ENCODE measurements around the gene GSN. TPM values are rescaled to one million over a fixed set of nuclear protein-coding genes. Genes with fewer than 3 reads are reported as not detected.
A peak's percentile ranks its signal among the peaks of the same experiment; 100 is the strongest.

The GSN gene
- total RNA-seq, 2 donors from 2014 or later = 57.0 to 77.2 TPM

GRCh38 chr9:121269642-121270254, 1.8 kb downstream of the GSN start:
- no peaks in the 10 kb centered on the region for H3K36me3 ChIP-seq (ENCODE audit: control insufficient read depth, insufficient read depth, low read length)
- WGBS, 2 experiments (ENCODE audit: insufficient coverage in 1 of 2, insufficient read length in 1 of 2) = 70 to 74% methylated on average over 4 to 5 of the region's 5 CpGs
- Mint-ChIP-seq H3K27ac (no peak overlapping the region), H3K36me3 (ENCODE audit: low read depth) (no peaks in the 10 kb centered on the region), H3K9me3 (no peaks in the 10 kb centered on the region), H3K4me1 (peaks cover 23% of the 10 kb centered on the region), H3K27me3 (ENCODE audit: insufficient read depth) (peaks cover 60% of the 10 kb centered on the region), H3K4me3 (peak overlapping the region; percentile 64)
- no peak for TF ChIP-seq CTCF (conservative IDR thresholded peaks at IDR 0.05)
- peaks cover 19% of the 10 kb centered on the region for H3K27me3 ChIP-seq (ENCODE audit: control insufficient read depth, insufficient read depth, low read length, poor library complexity, severe bottlenecking)
- peaks cover 12% of the 10 kb centered on the region for H3K4me1 ChIP-seq (ENCODE audit: control insufficient read depth, insufficient read depth, low read length)
- no peak overlapping the region for H3K27ac ChIP-seq (ENCODE audit: low read depth, low read length)
- H3K4me3 ChIP-seq (ENCODE audit: low read length) = peak overlapping the region; percentile 85
- H3K9me3 ChIP-seq (ENCODE audit: control insufficient read depth, low read length) = no peaks in the 10 kb centered on the region
- no peak for DNase-seq
- no peak overlapping the region for H3K9ac ChIP-seq (ENCODE audit: extremely low read depth, low read length, poor library complexity, severe bottlenecking)

- Histone ChIP-seq H3K27ac (ENCODE audit: low read depth, low read length) (no peak overlapping the region), H3K9me3 (ENCODE audit: control insufficient read depth, low read length) (no peaks in the 10 kb centered on the region), H3K9ac (ENCODE audit: extremely low read depth, low read length, poor library complexity, severe bottlenecking) (no peak overlapping the region), H3K36me3 (ENCODE audit: control insufficient read depth, insufficient read depth, low read length) (no peaks in the 10 kb centered on the region), H3K4me3 (ENCODE audit: low read length) (no peak overlapping the region), H3K4me1 (ENCODE audit: control insufficient read depth, insufficient read depth, low read length) (peaks cover 12% of the 10 kb centered on the region), H3K27me3 (ENCODE audit: control insufficient read depth, insufficient read depth, low read length, poor library complexity, severe bottlenecking) (peaks cover 13% of the 10 kb centered on the region)
- no peaks in the 10 kb centered on the region for H3K36me3 Mint-ChIP-seq (ENCODE audit: low read depth)
- DNase-seq = no peak
- H3K4me3 Mint-ChIP-seq = no peak overlapping the region
- WGBS, 2 experiments (ENCODE audit: insufficient coverage in 1 of 2, insufficient read length in 1 of 2) = 90 to 97% methylated on average over 5 to 13 of the region's 13 CpGs
- H3K9me3 Mint-ChIP-seq = no peaks in the 10 kb centered on the region
- TF ChIP-seq CTCF (conservative IDR thresholded peaks at IDR 0.05) = no peak
- H3K4me1 Mint-ChIP-seq = peaks cover 19% of the 10 kb centered on the region
- no peak overlapping the region for H3K27ac Mint-ChIP-seq
- peaks cover 43% of the 10 kb centered on the region for H3K27me3 Mint-ChIP-seq (ENCODE audit: insufficient read depth)
Observed at GRCh38 chr9:121271368-121272341, 3.7 kb downstream of the GSN start.

- H3K4me3 Mint-ChIP-seq = no peak overlapping the region
- H3K27me3 Mint-ChIP-seq (ENCODE audit: insufficient read depth) = peaks cover 35% of the 10 kb centered on the region
- peaks cover 6% of the 10 kb centered on the region for H3K27me3 ChIP-seq (ENCODE audit: control insufficient read depth, insufficient read depth, low read length, poor library complexity, severe bottlenecking)
- H3K27ac ChIP-seq (ENCODE audit: low read depth, low read length) = no peak overlapping the region
- no peaks in the 10 kb centered on the region for H3K36me3 Mint-ChIP-seq (ENCODE audit: low read depth)
- H3K9me3 Mint-ChIP-seq = no peaks in the 10 kb centered on the region
- peaks cover 10% of the 10 kb centered on the region for H3K4me1 ChIP-seq (ENCODE audit: control insufficient read depth, insufficient read depth, low read length)
- no peaks in the 10 kb centered on the region for H3K9me3 ChIP-seq (ENCODE audit: control insufficient read depth, low read length)
- H3K4me1 Mint-ChIP-seq = peaks cover 17% of the 10 kb centered on the region
- no peak overlapping the region for H3K9ac ChIP-seq (ENCODE audit: extremely low read depth, low read length, poor library complexity, severe bottlenecking)
- WGBS, 2 experiments (ENCODE audit: insufficient coverage in 1 of 2, insufficient read length in 1 of 2) = 92 to 98% methylated on average over 5 to 6 of the region's 6 CpGs
- no peaks in the 10 kb centered on the region for H3K36me3 ChIP-seq (ENCODE audit: control insufficient read depth, insufficient read depth, low read length)
- DNase-seq = no peak
- H3K4me3 ChIP-seq (ENCODE audit: low read length) = no peak overlapping the region
- no peak overlapping the region for H3K27ac Mint-ChIP-seq
- no peak for TF ChIP-seq CTCF (conservative IDR thresholded peaks at IDR 0.05)
Observed at GRCh38 chr9:121272401-121272948, 4.5 kb downstream of the GSN start.

Data from endodermal cell (in vitro differentiated cells).